Measurements from ENCODE around the gene C2.

C2 gene

DNA sequence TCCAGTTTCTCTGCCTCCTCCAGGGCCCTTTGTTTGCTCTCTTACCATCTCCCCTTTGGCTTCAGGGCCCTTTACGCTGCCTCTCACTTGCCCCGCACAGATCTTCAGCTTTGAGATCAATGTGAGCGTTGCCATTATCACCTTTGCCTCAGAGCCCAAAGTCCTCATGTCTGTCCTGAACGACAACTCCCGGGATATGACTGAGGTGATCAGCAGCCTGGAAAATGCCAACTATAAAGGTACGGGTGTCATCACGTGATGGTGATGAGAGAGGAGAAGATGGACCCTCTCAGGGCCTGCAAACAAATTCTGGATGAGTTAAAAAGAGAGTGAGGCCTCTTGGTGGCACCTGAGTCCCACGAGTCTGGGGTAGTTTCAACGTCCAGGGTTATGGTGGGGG, 8.3 kb downstream of the C2 start:
- Mint-ChIP-seq H3K4me1 (peaks cover 9% of the 10 kb centered on the region), H3K36me3 (ENCODE audit: low read depth) (no peaks in the 10 kb centered on the region), H3K27me3 (ENCODE audit: low read depth, poor library complexity) (peaks cover 11% of the 10 kb centered on the region), H3K4me3 (no peak overlapping the region), H3K27ac (no peak overlapping the region), H3K9me3 (peaks cover 12% of the 10 kb centered on the region)
- DNase-seq, result no peak
- TF ChIP-seq, protein P1, sequence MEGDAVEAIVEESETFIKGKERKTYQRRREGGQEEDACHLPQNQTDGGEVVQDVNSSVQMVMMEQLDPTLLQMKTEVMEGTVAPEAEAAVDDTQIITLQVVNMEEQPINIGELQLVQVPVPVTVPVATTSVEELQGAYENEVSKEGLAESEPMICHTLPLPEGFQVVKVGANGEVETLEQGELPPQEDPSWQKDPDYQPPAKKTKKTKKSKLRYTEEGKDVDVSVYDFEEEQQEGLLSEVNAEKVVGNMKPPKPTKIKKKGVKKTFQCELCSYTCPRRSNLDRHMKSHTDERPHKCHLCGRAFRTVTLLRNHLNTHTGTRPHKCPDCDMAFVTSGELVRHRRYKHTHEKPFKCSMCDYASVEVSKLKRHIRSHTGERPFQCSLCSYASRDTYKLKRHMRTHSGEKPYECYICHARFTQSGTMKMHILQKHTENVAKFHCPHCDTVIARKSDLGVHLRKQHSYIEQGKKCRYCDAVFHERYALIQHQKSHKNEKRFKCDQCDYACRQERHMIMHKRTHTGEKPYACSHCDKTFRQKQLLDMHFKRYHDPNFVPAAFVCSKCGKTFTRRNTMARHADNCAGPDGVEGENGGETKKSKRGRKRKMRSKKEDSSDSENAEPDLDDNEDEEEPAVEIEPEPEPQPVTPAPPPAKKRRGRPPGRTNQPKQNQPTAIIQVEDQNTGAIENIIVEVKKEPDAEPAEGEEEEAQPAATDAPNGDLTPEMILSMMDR (IDR thresholded peaks at IDR 0.05), result no peak

DNA sequence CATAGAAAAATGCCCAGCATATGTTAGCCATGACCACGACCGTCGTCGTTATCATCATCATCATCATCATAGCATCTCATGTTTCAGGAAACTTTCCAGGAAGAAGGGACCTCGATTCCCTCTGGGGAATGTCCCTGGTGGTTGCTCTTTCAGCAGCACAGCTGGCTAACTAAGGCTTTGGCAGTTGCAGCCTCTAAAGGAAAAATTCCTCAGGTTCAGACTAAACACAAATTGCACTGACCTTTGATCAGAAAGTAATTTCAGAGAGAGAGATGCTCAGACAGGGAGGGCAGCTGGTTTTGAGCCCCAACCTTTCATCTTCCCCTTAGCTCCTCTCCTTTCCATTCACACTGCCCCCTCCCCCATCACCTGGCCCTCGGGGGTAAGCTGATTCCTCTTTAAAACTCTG, 12.7 kb downstream of the C2 start:
- DNase-seq, result no peak
- Mint-ChIP-seq H3K27me3 (ENCODE audit: low read depth, poor library complexity) (peaks cover 17% of the 10 kb centered on the region), H3K9me3 (no peaks in the 10 kb centered on the region), H3K4me3 (no peak overlapping the region), H3K27ac (no peak overlapping the region), H3K36me3 (ENCODE audit: low read depth) (no peaks in the 10 kb centered on the region), H3K4me1 (peaks cover 22% of the 10 kb centered on the region)
- TF ChIP-seq, protein P1 (IDR thresholded peaks at IDR 0.05), result no peak

DNA sequence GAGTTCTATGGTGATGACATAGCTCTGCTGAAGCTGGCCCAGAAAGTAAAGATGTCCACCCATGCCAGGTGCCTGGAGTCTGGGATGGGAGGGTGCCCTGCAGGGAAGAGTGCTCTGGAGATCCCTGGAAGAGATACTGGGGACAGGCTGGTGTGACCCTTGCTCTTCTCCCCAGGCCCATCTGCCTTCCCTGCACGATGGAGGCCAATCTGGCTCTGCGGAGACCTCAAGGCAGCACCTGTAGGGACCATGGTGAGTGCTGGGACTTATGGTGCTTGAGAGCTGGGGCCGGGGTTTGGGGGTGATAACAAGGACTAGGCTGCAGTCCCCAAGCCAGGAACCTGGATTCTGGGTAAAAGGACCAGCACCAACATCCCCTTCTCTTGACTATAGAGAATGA, 16.2 kb downstream of the C2 start:
- H3K27me3 Mint-ChIP-seq (ENCODE audit: low read depth, poor library complexity), result peaks cover 18% of the 10 kb centered on the region
- TF ChIP-seq, protein P1 (IDR thresholded peaks at IDR 0.05), result no peak
- no peak overlapping the region for H3K4me3 Mint-ChIP-seq
- H3K36me3 Mint-ChIP-seq (ENCODE audit: low read depth), result no peaks in the 10 kb centered on the region
- H3K27ac Mint-ChIP-seq, result no peak overlapping the region
- peaks cover 34% of the 10 kb centered on the region for H3K4me1 Mint-ChIP-seq
- H3K9me3 Mint-ChIP-seq, result no peaks in the 10 kb centered on the region
- no peak for DNase-seq

- Mint-ChIP-seq H3K27me3 (ENCODE audit: low read depth, poor library complexity) (peaks cover 15% of the 10 kb centered on the region), H3K4me1 (peaks cover 38% of the 10 kb centered on the region), H3K9me3 (no peaks in the 10 kb centered on the region), H3K36me3 (ENCODE audit: low read depth) (no peaks in the 10 kb centered on the region), H3K27ac (no peak overlapping the region), H3K4me3 (no peak overlapping the region)
- TF ChIP-seq, protein P1 (IDR thresholded peaks at IDR 0.05), result no peak
- no peak for DNase-seq
Measured at GRCh38 chr6:31945154-31945506, 17.6 kb downstream of the C2 start.

DNA sequence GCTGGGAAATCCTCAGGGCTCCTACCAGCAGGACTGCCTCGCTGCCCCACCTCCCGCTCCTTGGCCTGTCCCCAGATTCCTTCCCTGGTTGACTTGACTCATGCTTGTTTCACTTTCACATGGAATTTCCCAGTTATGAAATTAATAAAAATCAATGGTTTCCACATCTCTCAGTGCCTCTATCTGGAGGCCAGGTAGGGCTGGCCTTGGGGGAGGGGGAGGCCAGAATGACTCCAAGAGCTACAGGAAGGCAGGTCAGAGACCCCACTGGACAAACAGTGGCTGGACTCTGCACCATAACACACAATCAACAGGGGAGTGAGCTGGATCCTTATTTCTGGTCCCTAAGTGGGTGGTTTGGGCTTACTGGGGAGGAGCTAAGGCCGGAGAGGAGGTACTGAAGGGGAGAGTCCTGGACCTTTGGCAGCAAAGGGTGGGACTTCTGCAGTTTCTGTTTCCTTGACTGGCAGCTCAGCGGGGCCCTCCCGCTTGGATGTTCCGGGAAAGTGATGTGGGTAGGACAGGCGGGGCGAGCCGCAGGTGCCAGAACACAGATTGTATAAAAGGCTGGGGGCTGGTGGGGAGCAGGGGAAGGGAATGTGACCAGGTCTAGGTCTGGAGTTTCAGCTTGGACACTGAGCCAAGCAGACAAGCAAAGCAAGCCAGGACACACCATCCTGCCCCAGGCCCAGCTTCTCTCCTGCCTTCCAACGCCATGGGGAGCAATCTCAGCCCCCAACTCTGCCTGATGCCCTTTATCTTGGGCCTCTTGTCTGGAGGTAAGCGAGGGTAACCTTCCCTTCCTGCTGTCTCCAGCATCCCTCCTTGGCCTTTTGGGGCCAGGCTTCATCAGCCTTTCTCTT, 18.2 kb downstream of the C2 start, which contains the start of gene CFB:
Gene CFB, plus strand, starts transcription at position 589 of the 863 bp plus-strand sequence. Its CDS starts 127 bp downstream, at position 716.
- TF ChIP-seq, protein P1 (IDR thresholded peaks at IDR 0.05), result no peak
- Mint-ChIP-seq H3K4me1 (peaks cover 32% of the 10 kb centered on the region), H3K4me3 (no peak within 1 kb of the TSS), H3K36me3 (ENCODE audit: low read depth) (peaks cover 1% of the 10 kb centered on the region), H3K27ac (no peak within 1 kb of the TSS), H3K27me3 (ENCODE audit: low read depth, poor library complexity) (peaks cover 15% of the 10 kb centered on the region), H3K9me3 (no peaks in the 10 kb centered on the region)
- DNase-seq, result no peak
